Measurements from ENCODE around the gene ABCA4. TPM values are rescaled to one million over a fixed set of nuclear protein-coding genes. Genes with fewer than 3 reads are reported as not detected.
A peak's percentile ranks its signal among the peaks of the same experiment; 100 is the strongest.

Gene ABCA4
- total and polyA plus RNA-seq, 2 donors (not counting 3 experiments of a cell fraction or from before 2014, with no cell fraction given) = 2.3 to 4.9 TPM

DNA sequence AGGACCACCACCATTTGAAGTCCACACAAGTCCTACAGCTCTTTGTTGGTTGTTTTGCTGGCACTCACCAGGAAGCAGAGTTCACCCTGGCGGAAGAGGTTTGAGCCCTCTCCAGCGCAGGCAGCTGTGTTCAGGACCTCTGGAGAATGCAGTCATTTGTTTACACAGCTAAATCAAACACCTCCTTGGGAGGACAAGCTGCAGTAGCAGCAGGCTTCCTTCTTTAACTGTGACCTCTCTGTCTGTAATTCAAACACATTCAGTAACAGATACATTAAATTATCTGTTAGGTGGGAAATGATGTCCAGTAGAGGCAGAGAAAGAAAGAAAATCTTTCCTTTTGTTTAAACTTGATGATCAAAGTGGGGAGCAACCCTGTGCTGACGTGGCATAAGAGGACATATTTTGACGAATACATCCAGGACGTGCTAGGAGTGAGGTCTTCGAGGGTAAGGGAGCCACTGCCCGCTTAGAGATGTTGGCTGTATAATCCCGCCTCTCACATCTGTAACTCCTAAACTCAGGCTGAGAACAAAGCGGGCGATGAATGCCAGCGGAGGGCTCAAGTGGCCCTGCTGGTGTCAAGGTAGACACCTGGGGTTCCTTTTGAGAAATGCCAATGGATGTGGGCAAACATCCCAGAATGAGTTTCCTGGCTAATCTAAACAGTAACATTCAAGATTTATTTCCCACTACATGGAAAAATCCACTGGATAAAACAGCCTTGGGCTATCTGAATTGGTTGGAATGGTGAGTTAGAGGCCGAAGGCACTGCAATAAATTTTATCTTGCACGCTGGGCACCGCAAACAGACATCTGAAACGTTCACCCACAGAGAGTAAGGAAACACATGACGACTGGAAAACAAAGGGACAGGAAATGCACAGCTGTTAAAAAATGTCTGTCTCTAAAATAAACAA lies 51.7 kb downstream of the ABCA4 start:
- Histone ChIP-seq H4K20me1 (replicated peaks; ENCODE audit: control insufficient read depth, extremely low read depth, insufficient read depth, low read length) (no peaks in the 10 kb centered on the region), H3K4me3 (replicated peaks in 1 of 3; ENCODE audit: insufficient read depth in 1 of 3, low read depth in 1 of 3, low read length in 3 of 3) (no peak overlapping the region), H3K79me2 (ENCODE audit: control insufficient read depth, insufficient read depth, low read length) (no peaks in the 10 kb centered on the region), H3K27ac (ENCODE audit: insufficient read depth, low read depth, low read length) (peak overlapping the region; percentile 100), H3K4me1 (ENCODE audit: control insufficient read depth, extremely low read depth, insufficient read depth, low read length) (peaks cover 77% of the 10 kb centered on the region), H3K27me3 (ENCODE audit: control insufficient read depth in 2 of 2, insufficient read depth in 2 of 2, low read length in 2 of 2) (no peaks in the 10 kb centered on the region), H3K9me1 (replicated peaks; ENCODE audit: control insufficient read depth, extremely low read depth, insufficient read depth, low read length) (no peaks in the 10 kb centered on the region), H3K36me3 (ENCODE audit: control insufficient read depth in 2 of 2, extremely low read depth in 1 of 2, insufficient read depth in 2 of 2, low read length in 2 of 2) (no peaks in the 10 kb centered on the region), H3K9ac (replicated peaks; ENCODE audit: extremely low read depth, insufficient read depth, low read length) (peak overlapping the region; percentile 96), H3K9me3 (replicated peaks; ENCODE audit: control insufficient read depth, insufficient read depth, low read length) (no peaks in the 10 kb centered on the region), H3K4me2 (ENCODE audit: insufficient read depth, low read length) (peak overlapping the region; percentile 33), H2AFZ (ENCODE audit: low read depth, low read length) (no peak overlapping the region)
- dilution Hi-C loops (cut with MboI; ENCODE audit: extremely low pct_ligation_motif_present, low sequenced_read_pairs) = no loop called here
- CTCF ChIA-PET = interaction anchor here (0.7 to 4.1 kb wide), 25 partner anchors 7 to 267 kb away, joined by 3 to 23 read pairs (median 4); no protein-coding TSS in a partner anchor
- peak; percentile 98 for FAIRE-seq
- peak; percentile 50 for TF ChIP-seq FOS (IDR thresholded peaks at IDR 0.05; ENCODE audit: borderline replicate concordance, insufficient read depth, low read length)
- peak; percentile 25 for TF ChIP-seq GATA2 (IDR thresholded peaks at IDR 0.05; ENCODE audit: insufficient read depth, insufficient read length, low read depth, low read length)
- TF ChIP-seq POLR2AphosphoS5 (IDR thresholded peaks at IDR 0.05; ENCODE audit: insufficient read depth, low read depth, low read length) = peak; percentile 85
- TF ChIP-seq EZH2 (IDR thresholded peaks at IDR 0.05; ENCODE audit: borderline replicate concordance, low read depth, low read length, severe bottlenecking) = no peak
- TF ChIP-seq, protein P1, sequence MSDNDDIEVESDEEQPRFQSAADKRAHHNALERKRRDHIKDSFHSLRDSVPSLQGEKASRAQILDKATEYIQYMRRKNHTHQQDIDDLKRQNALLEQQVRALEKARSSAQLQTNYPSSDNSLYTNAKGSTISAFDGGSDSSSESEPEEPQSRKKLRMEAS (IDR thresholded peaks at IDR 0.05; ENCODE audit: insufficient read depth, insufficient read length) = peak; percentile 37
- peak; percentile 90 for TF ChIP-seq JUN (IDR thresholded peaks at IDR 0.05; ENCODE audit: borderline replicate concordance, insufficient read depth, insufficient read length, low read depth)
- TF ChIP-seq, protein P2, sequence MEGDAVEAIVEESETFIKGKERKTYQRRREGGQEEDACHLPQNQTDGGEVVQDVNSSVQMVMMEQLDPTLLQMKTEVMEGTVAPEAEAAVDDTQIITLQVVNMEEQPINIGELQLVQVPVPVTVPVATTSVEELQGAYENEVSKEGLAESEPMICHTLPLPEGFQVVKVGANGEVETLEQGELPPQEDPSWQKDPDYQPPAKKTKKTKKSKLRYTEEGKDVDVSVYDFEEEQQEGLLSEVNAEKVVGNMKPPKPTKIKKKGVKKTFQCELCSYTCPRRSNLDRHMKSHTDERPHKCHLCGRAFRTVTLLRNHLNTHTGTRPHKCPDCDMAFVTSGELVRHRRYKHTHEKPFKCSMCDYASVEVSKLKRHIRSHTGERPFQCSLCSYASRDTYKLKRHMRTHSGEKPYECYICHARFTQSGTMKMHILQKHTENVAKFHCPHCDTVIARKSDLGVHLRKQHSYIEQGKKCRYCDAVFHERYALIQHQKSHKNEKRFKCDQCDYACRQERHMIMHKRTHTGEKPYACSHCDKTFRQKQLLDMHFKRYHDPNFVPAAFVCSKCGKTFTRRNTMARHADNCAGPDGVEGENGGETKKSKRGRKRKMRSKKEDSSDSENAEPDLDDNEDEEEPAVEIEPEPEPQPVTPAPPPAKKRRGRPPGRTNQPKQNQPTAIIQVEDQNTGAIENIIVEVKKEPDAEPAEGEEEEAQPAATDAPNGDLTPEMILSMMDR (IDR thresholded peaks at IDR 0.05; ENCODE audit: extremely low read depth in 1 of 2, insufficient read depth in 1 of 2, low read depth in 1 of 2, low read length in 2 of 2) = no peak
- POLR2A ChIA-PET = interaction anchor here (0.9 to 2.2 kb wide), 7 partner anchors 23 to 168 kb away, joined by 3 to 15 read pairs (median 6); partner anchors contain the start of gene ARHGAP29
- no TSS peak for BruUV-seq (replicated peaks)
- peak; percentile 98 for DNase-seq (ENCODE audit: low read depth, low spot score)
- intact Hi-C loops (cut with micrococcal nuclease) = loop anchor here (1.0 to 2.0 kb wide), 6 partner anchors 21 to 168 kb away; partner anchors contain the start of gene ARHGAP29

Measured in endothelial cell of umbilical vein (primary cell).